DOHH2 (cell line): ENCODE measurements around the gene TUBB.

Source experiments
- EZH2phosphoT487 ChIP-seq: fragments of 200-600 bp; sonication (generic); IDR thresholded peaks from 2 replicates; pipeline ENCODE4 v1.6.1; 2017; ENCODE audit warnings: borderline replicate concordance, mild to moderate bottlenecking, antibody characterized with exemption, low read length, moderate library complexity, mixed read lengths
- TF ChIP-seq, protein P1 (sequence below): fragments of 200-600 bp; sonication (generic); IDR thresholded peaks from one replicate; pipeline ENCODE4 v1.5.1; 2014; ENCODE audit warnings: antibody characterized with exemption, mild to moderate bottlenecking, low read depth, low read length; ENCODE audit not compliant: poor library complexity, severe bottlenecking

DNA sequence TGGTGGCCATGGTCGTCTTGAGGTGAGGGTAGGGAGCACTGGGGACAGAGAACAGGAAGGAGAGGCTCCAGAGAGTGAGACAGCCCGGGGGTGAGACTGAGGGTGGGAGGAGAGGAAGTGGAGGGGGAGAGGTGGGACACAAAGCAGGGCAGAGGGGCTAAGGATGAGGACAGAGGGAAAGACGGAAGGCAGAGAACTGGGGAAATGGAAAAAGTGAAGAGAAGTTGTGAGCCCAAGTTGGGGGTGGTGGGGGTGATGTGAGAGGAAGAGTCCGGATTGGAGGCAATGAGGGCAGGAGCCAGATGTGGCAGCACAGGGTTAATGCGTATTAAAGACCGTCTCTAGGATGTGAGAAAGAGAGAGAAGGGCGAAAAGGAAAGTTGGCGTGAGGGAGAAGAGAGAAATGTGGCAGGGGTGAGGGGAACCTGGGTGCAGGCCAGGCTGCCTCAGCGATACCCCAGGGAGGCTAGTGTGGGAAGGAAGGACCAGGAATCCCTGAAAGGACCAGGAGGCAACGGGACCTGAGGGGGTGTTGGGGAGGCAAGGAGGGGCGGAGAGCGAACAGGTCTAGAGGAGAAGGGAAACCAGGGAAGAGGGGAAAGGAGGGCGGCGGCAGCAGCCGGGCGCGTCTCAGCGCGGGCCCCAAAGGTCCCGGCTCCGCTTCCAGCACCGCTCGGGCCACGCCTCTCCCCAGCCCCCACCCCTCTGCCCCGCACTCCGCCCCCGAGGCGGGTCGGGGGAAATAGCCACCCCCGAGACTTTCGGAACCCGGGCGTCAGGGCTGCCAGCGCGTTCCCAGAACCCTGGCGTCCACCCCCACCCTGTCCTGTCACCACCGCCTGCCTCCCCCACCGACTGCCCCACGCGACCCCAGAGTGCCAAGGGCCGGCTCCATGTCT, 33.9 kb upstream of the TUBB start, which contains the start of gene PPP1R18:
- TF ChIP-seq, protein P1, sequence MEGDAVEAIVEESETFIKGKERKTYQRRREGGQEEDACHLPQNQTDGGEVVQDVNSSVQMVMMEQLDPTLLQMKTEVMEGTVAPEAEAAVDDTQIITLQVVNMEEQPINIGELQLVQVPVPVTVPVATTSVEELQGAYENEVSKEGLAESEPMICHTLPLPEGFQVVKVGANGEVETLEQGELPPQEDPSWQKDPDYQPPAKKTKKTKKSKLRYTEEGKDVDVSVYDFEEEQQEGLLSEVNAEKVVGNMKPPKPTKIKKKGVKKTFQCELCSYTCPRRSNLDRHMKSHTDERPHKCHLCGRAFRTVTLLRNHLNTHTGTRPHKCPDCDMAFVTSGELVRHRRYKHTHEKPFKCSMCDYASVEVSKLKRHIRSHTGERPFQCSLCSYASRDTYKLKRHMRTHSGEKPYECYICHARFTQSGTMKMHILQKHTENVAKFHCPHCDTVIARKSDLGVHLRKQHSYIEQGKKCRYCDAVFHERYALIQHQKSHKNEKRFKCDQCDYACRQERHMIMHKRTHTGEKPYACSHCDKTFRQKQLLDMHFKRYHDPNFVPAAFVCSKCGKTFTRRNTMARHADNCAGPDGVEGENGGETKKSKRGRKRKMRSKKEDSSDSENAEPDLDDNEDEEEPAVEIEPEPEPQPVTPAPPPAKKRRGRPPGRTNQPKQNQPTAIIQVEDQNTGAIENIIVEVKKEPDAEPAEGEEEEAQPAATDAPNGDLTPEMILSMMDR: no peak
- TF ChIP-seq EZH2phosphoT487: no peak
